Ureter (tissue), 1 donor: Measurements from ENCODE around the gene ADAP1. TPM values are rescaled to one million over a fixed set of nuclear protein-coding genes. Genes with fewer than 3 reads are reported as not detected.
"Not testable (repeated sequence)": the region's sequence is repeated elsewhere in the genome, so short reads cannot be mapped to it uniquely, and the experiment has no call there.

Experiments used
- DNase-seq: peaks from one replicate; pipeline ENCODE4 v3.0.0-alpha.2; 2020; ENCODE audit warnings: low spot score
- total RNA-seq: library from RNA; stranded (reverse); gene quantifications from one replicate; pipeline ENCODE4 v1.2.4, GENCODE V29; 2023
- donor health status: DM: yes; HTN: yes; CAD: no.

ADAP1 gene
- total RNA-seq, 1 donor from 2014 or later: 20.6 TPM

GRCh38 chr7:974820-975681, 20.6 kb upstream of the ADAP1 start, which contains the start of gene COX19:
Gene COX19, minus strand, starts transcription at chr7:975549. Its CDS starts 40 bp downstream, at chr7:975509.
- DNase-seq: peak; percentile 90

GRCh38 chr7:974172-974571, 19.7 kb upstream of the ADAP1 start:
- no peak for DNase-seq

- DNase-seq: no peak
Measured at GRCh38 chr7:973312-973711, 18.8 kb upstream of the ADAP1 start.

- DNase-seq: no peak
Measured at GRCh38 chr7:972676-973309, 18.3 kb upstream of the ADAP1 start.

- no peak for DNase-seq
Measured at GRCh38 chr7:972110-972509, 17.6 kb upstream of the ADAP1 start.

GRCh38 chr7:970744-971143, 16.3 kb upstream of the ADAP1 start:
- DNase-seq: no peak

- DNase-seq: no peak
Measured at GRCh38 chr7:969403-969802, 14.9 kb upstream of the ADAP1 start.

GRCh38 chr7:968205-969105, 14.0 kb upstream of the ADAP1 start:
- no peak for DNase-seq

- DNase-seq: no peak
Measured at GRCh38 chr7:967361-968082, 13.0 kb upstream of the ADAP1 start.

- no peak for DNase-seq
Measured at GRCh38 chr7:966291-967069, 12.0 kb upstream of the ADAP1 start.

GRCh38 chr7:964401-965231, 10.1 kb upstream of the ADAP1 start:
- DNase-seq: no peak

- DNase-seq: no peak
Measured at GRCh38 chr7:963236-964078, 9.0 kb upstream of the ADAP1 start.

GRCh38 chr7:962401-963081, 8.1 kb upstream of the ADAP1 start:
- no peak for DNase-seq

- DNase-seq: no peak
Measured at GRCh38 chr7:961546-962400, 7.3 kb upstream of the ADAP1 start.

- not testable (repeated sequence) for DNase-seq
Measured at GRCh38 chr7:960972-961371, 6.5 kb upstream of the ADAP1 start.

GRCh38 chr7:960269-960871, 5.9 kb upstream of the ADAP1 start:
- no peak for DNase-seq

- not testable (repeated sequence) for DNase-seq
Measured at GRCh38 chr7:959740-960139, 5.3 kb upstream of the ADAP1 start.
